HEK293 (cell line): ENCODE measurements around the gene SP3.

ENCODE experiments used
- CTCF ChIA-PET: fragments of 350-600 bp; formaldehyde crosslinking; extraction: SDS; loops from one replicate; lab custom pipeline; 2021; ENCODE audit warnings: antibody characterized with exemption; lab: Yijun Ruan, JAX
- POLR2A ChIA-PET: fragments of 300-600 bp; formaldehyde crosslinking; extraction: SDS; loops from one replicate; lab custom pipeline; 2020; ENCODE audit warnings: antibody characterized with exemption, inconsistent platforms; lab: Yijun Ruan, JAX
- H3K27ac ChIP-seq: fragments of 200-500 bp; sonication (Bioruptor generic); 2 replicates; pipeline ENCODE4 v1.5.1; 2014; ENCODE audit warnings: low read depth, low read length, control low read depth, inconsistent platforms; ENCODE audit errors: extremely low read depth
- H3K36me3 ChIP-seq, 2 experiments: fragments of 200-500 bp in 1 of 2; sonication (Bioruptor generic) in 1 of 2; 1 replicate in 1 of 2; 2 replicates in 1 of 2; pipeline ENCODE4 v1.5.1; 2014 to 2017; ENCODE audit warnings: inconsistent platforms in 2 of 2, low read length in 2 of 2; ENCODE audit not compliant: control insufficient read depth in 2 of 2, insufficient read depth in 1 of 2
- H3K4me1 ChIP-seq: fragments of 200-500 bp; sonication (Bioruptor generic); 2 replicates; pipeline ENCODE4 v1.5.1; 2014; ENCODE audit warnings: mild to moderate bottlenecking, low read length, inconsistent platforms; ENCODE audit not compliant: control insufficient read depth, insufficient read depth
- H3K4me3 ChIP-seq: 2 replicates; pipeline ENCODE4 v1.5.1; 2011; ENCODE audit warnings: low read depth, mild to moderate bottlenecking, control low read depth, low read length, moderate library complexity
- H3K9me3 ChIP-seq: fragments of 200-500 bp; sonication (Bioruptor generic); 2 replicates; pipeline ENCODE4 v1.5.1; 2014; ENCODE audit warnings: low read depth, low read length, inconsistent platforms; ENCODE audit not compliant: control insufficient read depth, insufficient read depth
- EGR2 ChIP-seq: fragments of 450-650 bp; formaldehyde crosslinking; IDR thresholded peaks from 2 replicates; pipeline ENCODE4 v1.5.1; 2016; ENCODE audit warnings: low read depth, missing biosample characterization, missing genetic modification characterization
- SCRT1 ChIP-seq: fragments of 450-650 bp; formaldehyde crosslinking; IDR thresholded peaks from 2 replicates; pipeline ENCODE4 v1.5.1; 2016; ENCODE audit warnings: missing biosample characterization, missing genetic modification characterization, borderline replicate concordance
- ZBTB7A ChIP-seq: fragments of 450-650 bp; formaldehyde crosslinking; IDR thresholded peaks from 2 replicates; pipeline ENCODE4 v1.5.1; 2016; ENCODE audit warnings: low read depth, missing biosample characterization, missing genetic modification characterization
- ZFP37 ChIP-seq: fragments of 450-650 bp; formaldehyde crosslinking; IDR thresholded peaks from 2 replicates; pipeline ENCODE4 v1.5.1; 2016; ENCODE audit warnings: missing biosample characterization, missing genetic modification characterization
- ZNF157 ChIP-seq: fragments of 450-650 bp; formaldehyde crosslinking; IDR thresholded peaks from 2 replicates; pipeline ENCODE4 v1.5.1; 2016; ENCODE audit warnings: missing biosample characterization, missing genetic modification characterization
- ZNF266 ChIP-seq: fragments of 450-650 bp; formaldehyde crosslinking; IDR thresholded peaks from 2 replicates; pipeline ENCODE4 v1.5.1; 2016; ENCODE audit warnings: missing biosample characterization, missing genetic modification characterization, low read depth
- ZNF423 ChIP-seq: fragments of 450-650 bp; formaldehyde crosslinking; IDR thresholded peaks from 2 replicates; pipeline ENCODE4 v1.5.1; 2016; ENCODE audit warnings: missing biosample characterization, missing genetic modification characterization
- ZNF501 ChIP-seq: fragments of 450-650 bp; formaldehyde crosslinking; IDR thresholded peaks from 2 replicates; pipeline ENCODE4 v1.5.1; 2016; ENCODE audit warnings: missing biosample characterization, missing genetic modification characterization
- ZNF555 ChIP-seq: fragments of 450-650 bp; formaldehyde crosslinking; conservative IDR thresholded peaks from 2 replicates; pipeline ENCODE4 v1.5.1; 2017; ENCODE audit warnings: missing biosample characterization, mild to moderate bottlenecking, missing genetic modification characterization, inconsistent platforms
- ZNF596 ChIP-seq: fragments of 450-650 bp; IDR thresholded peaks from 2 replicates; pipeline ENCODE4 v1.5.0; 2018; ENCODE audit warnings: missing biosample characterization, mild to moderate bottlenecking, missing genetic modification characterization, moderate library complexity
- ZNF629 ChIP-seq: fragments of 450-650 bp; formaldehyde crosslinking; IDR thresholded peaks from 2 replicates; pipeline ENCODE4 v1.5.1; 2017; ENCODE audit warnings: missing biosample characterization, missing genetic modification characterization
- ZNF670 ChIP-seq: fragments of 450-650 bp; formaldehyde crosslinking; IDR thresholded peaks from 2 replicates; pipeline ENCODE4 v1.5.1; 2016; ENCODE audit warnings: missing biosample characterization, missing genetic modification characterization, low read depth
- ZNF677 ChIP-seq: fragments of 450-650 bp; IDR thresholded peaks from 2 replicates; pipeline ENCODE4 v1.5.0; 2018; ENCODE audit warnings: missing biosample characterization, mild to moderate bottlenecking, missing genetic modification characterization, moderate library complexity
- ZNF830 ChIP-seq: fragments of 450-650 bp; IDR thresholded peaks from 2 replicates; pipeline ENCODE4 v1.5.0; 2018; ENCODE audit warnings: missing biosample characterization, missing genetic modification characterization, low read depth, mild to moderate bottlenecking, moderate library complexity
- TF ChIP-seq, protein P1 (sequence below): fragments of 450-650 bp; formaldehyde crosslinking; IDR thresholded peaks from 2 replicates; pipeline ENCODE4 v1.5.1; 2016; ENCODE audit warnings: missing biosample characterization, missing genetic modification characterization, low read depth
- TF ChIP-seq, protein P2 (sequence below): fragments of 450-650 bp; formaldehyde crosslinking; IDR thresholded peaks from 2 replicates; pipeline ENCODE4 v1.5.1; 2016; ENCODE audit warnings: missing biosample characterization, missing genetic modification characterization
- TF ChIP-seq, protein P3 (sequence below): fragments of 450-650 bp; formaldehyde crosslinking; IDR thresholded peaks from 2 replicates; pipeline ENCODE4 v1.5.1; 2016; ENCODE audit warnings: missing biosample characterization, missing genetic modification characterization, borderline replicate concordance

The SP3 gene

DNA sequence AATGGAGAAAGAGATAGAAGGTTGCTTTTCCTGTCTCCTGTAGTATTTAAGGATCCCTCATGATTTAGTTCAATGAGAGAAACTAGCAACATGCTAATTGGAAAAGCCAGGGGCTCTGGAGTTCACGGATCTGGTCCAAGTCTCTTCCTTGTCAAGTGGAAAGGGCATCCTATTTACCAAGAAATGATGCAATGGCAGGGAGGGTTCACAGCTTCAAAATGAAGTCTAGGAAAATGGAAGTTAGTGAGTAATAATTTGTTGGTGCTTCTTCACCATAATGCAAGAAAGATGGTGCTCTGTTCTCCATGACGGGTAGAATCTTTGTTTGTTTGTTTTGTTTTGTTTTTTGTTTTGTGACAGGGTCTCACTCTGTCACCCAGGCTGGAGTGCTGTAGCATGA is 34.6 kb upstream of the SP3 start:
- CTCF ChIA-PET, result no interaction called here
- TF ChIP-seq ZNF677 (tag by site-specific recombination), result no peak
- TF ChIP-seq, all 188 proteins: peak for 0
- no peaks in the 10 kb centered on the region for H3K9me3 ChIP-seq
- H3K36me3 ChIP-seq, result no peaks in the 10 kb centered on the region
- H3K27ac ChIP-seq, result no peak overlapping the region
- POLR2A ChIA-PET, result interaction anchor here (1.4 kb wide), 1 partner anchor 34 kb away, joined by 10 read pairs; no protein-coding TSS in a partner anchor
- no peaks in the 10 kb centered on the region for H3K4me1 ChIP-seq
- H3K4me3 ChIP-seq, result no peak overlapping the region

DNA sequence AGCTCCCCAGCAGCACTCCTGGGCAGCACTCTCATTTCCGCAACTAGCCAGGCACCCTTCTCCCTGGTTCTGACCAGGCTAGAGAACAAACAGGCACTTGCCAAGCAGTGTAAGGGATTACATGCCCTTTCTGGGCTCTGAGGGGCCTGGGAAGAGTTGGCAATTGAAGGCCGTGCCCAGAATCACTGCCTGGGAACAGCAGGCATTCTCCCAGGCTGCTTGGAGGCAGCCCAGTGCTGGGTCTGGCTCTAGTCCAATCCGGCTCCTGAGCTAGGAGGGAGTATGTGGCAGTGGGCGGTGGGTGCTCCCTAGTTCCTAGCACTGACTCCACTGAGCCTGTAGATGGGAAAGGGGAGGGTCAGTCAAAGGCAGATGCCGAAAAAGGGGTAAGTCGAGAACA is 34.1 kb upstream of the SP3 start:
- TF ChIP-seq ZNF501 (tag by site-specific recombination) (no peak), ZNF555 (tag by site-specific recombination) (no peak), ZFP37 (tag by site-specific recombination) (no peak), EGR2 (tag by site-specific recombination) (no peak), ZBTB7A (no peak), ZNF596 (tag by site-specific recombination) (no peak), ZNF670 (tag by site-specific recombination) (no peak), ZNF157 (tag by site-specific recombination) (no peak), SCRT1 (tag by site-specific recombination) (no peak)
- TF ChIP-seq, protein P1, sequence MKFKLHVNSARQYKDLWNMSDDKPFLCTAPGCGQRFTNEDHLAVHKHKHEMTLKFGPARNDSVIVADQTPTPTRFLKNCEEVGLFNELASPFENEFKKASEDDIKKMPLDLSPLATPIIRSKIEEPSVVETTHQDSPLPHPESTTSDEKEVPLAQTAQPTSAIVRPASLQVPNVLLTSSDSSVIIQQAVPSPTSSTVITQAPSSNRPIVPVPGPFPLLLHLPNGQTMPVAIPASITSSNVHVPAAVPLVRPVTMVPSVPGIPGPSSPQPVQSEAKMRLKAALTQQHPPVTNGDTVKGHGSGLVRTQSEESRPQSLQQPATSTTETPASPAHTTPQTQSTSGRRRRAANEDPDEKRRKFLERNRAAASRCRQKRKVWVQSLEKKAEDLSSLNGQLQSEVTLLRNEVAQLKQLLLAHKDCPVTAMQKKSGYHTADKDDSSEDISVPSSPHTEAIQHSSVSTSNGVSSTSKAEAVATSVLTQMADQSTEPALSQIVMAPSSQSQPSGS, result no peak
- TF ChIP-seq, protein P2, sequence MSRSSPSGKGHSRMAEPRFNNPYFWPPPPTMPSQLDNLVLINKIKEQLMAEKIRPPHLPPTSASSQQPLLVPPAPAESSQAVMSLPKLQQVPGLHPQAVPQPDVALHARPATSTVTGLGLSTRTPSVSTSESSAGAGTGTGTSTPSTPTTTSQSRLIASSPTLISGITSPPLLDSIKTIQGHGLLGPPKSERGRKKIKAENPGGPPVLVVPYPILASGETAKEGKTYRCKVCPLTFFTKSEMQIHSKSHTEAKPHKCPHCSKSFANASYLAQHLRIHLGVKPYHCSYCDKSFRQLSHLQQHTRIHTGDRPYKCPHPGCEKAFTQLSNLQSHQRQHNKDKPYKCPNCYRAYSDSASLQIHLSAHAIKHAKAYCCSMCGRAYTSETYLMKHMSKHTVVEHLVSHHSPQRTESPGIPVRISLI, result no peak
- CTCF ChIA-PET, result no interaction called here
- H3K4me1 ChIP-seq, result no peaks in the 10 kb centered on the region
- no peaks in the 10 kb centered on the region for H3K9me3 ChIP-seq
- POLR2A ChIA-PET, result interaction anchor here (1.4 kb wide), 1 partner anchor 34 kb away, joined by 10 read pairs; no protein-coding TSS in a partner anchor
- no peak overlapping the region for H3K27ac ChIP-seq
- H3K4me3 ChIP-seq, result no peak overlapping the region
- H3K36me3 ChIP-seq, result no peaks in the 10 kb centered on the region

DNA sequence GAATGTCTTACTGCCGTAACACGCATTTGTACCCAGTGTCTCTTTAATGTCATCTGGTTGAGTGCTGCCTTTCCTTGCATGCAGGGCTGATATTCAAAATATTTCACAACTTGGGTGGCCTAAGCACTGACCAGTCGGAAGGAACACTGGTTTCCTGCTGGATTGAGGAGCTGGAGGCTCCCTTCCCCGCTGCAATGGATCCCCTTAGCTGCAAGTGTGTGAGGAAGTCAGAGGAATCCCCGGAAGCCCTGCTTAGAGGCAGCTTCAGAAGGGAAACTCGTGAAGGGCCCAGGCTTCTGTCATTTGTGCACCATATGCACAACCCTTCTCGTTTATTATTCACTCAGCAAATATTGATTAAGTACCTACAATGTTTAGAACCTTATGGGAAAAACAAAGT is 33.2 kb upstream of the SP3 start:
- no peak overlapping the region for H3K27ac ChIP-seq
- no peaks in the 10 kb centered on the region for H3K4me1 ChIP-seq
- no peak overlapping the region for H3K4me3 ChIP-seq
- no peak for TF ChIP-seq ZNF830 (tag by site-specific recombination)
- TF ChIP-seq ZNF266, result no peak
- no peak for TF ChIP-seq ZNF423 (tag by site-specific recombination)
- no peak for TF ChIP-seq ZNF677 (tag by site-specific recombination)
- TF ChIP-seq ZNF629 (tag by site-specific recombination), result no peak
- TF ChIP-seq ZBTB7A, result no peak
- TF ChIP-seq, protein P3, sequence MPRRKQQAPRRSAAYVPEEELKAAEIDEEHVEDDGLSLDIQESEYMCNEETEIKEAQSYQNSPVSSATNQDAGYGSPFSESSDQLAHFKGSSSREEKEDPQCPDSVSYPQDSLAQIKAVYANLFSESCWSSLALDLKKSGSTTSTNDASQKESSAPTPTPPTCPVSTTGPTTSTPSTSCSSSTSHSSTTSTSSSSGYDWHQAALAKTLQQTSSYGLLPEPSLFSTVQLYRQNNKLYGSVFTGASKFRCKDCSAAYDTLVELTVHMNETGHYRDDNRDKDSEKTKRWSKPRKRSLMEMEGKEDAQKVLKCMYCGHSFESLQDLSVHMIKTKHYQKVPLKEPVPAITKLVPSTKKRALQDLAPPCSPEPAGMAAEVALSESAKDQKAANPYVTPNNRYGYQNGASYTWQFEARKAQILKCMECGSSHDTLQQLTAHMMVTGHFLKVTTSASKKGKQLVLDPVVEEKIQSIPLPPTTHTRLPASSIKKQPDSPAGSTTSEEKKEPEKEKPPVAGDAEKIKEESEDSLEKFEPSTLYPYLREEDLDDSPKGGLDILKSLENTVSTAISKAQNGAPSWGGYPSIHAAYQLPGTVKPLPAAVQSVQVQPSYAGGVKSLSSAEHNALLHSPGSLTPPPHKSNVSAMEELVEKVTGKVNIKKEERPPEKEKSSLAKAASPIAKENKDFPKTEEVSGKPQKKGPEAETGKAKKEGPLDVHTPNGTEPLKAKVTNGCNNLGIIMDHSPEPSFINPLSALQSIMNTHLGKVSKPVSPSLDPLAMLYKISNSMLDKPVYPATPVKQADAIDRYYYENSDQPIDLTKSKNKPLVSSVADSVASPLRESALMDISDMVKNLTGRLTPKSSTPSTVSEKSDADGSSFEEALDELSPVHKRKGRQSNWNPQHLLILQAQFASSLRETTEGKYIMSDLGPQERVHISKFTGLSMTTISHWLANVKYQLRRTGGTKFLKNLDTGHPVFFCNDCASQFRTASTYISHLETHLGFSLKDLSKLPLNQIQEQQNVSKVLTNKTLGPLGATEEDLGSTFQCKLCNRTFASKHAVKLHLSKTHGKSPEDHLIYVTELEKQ, result no peak
- H3K9me3 ChIP-seq, result no peaks in the 10 kb centered on the region
- ChIA-PET CTCF (no interaction called here), POLR2A (interaction anchor here (1.4 kb wide), 1 partner anchor 33 kb away, joined by 10 read pairs; no protein-coding TSS in a partner anchor)
- H3K36me3 ChIP-seq, result no peaks in the 10 kb centered on the region
